ACC112 (cell line): ENCODE results near the gene CD300H.
A peak's percentile ranks its signal among the peaks of the same experiment; 100 is the strongest.
"Not testable (repeated sequence)": the region's sequence is repeated elsewhere in the genome, so short reads cannot be mapped to it uniquely, and the experiment has no call there.

ENCODE experiments used
- H2AFZ ChIP-seq: fragments of 200-600 bp; sonication (generic); one replicate; pipeline ENCODE4 v1.6.0; 2017; ENCODE audit warnings: antibody characterized with exemption, low read length; ENCODE audit not compliant: unreplicated experiment
- H3K27ac ChIP-seq: fragments of 200-600 bp; sonication (generic); 2 replicates; pipeline ENCODE4 v1.5.1; 2014; ENCODE audit warnings: low read depth, mild to moderate bottlenecking, antibody characterized with exemption, low read length, moderate library complexity
- H3K27me3 ChIP-seq: fragments of 200-600 bp; sonication (generic); 2 replicates; pipeline ENCODE4 v1.6.1; 2014; ENCODE audit warnings: mild to moderate bottlenecking, antibody characterized with exemption, low read length, moderate library complexity, mixed read lengths; ENCODE audit not compliant: insufficient read depth
- H3K36me3 ChIP-seq: fragments of 200-600 bp; sonication (generic); 2 replicates; pipeline ENCODE4 v1.6.1; 2016; ENCODE audit warnings: mild to moderate bottlenecking, antibody characterized with exemption, low read length, moderate library complexity, mixed read lengths; ENCODE audit not compliant: insufficient read depth
- H3K4me1 ChIP-seq: fragments of 200-600 bp; sonication (generic); one replicate; pipeline ENCODE4 v1.6.1; 2016; ENCODE audit warnings: low read length, mixed read lengths; ENCODE audit not compliant: insufficient read depth, unreplicated experiment, control insufficient read depth
- H3K4me3 ChIP-seq: fragments of 200-600 bp; sonication (generic); 2 replicates; pipeline ENCODE4 v1.5.1; 2014; ENCODE audit warnings: mild to moderate bottlenecking, low read depth, low read length
- H3K79me2 ChIP-seq: fragments of 200-600 bp; sonication (generic); one replicate; pipeline ENCODE4 v1.6.0; 2016; ENCODE audit warnings: low read length; ENCODE audit not compliant: control insufficient read depth, unreplicated experiment, insufficient read depth

The CD300H gene

DNA sequence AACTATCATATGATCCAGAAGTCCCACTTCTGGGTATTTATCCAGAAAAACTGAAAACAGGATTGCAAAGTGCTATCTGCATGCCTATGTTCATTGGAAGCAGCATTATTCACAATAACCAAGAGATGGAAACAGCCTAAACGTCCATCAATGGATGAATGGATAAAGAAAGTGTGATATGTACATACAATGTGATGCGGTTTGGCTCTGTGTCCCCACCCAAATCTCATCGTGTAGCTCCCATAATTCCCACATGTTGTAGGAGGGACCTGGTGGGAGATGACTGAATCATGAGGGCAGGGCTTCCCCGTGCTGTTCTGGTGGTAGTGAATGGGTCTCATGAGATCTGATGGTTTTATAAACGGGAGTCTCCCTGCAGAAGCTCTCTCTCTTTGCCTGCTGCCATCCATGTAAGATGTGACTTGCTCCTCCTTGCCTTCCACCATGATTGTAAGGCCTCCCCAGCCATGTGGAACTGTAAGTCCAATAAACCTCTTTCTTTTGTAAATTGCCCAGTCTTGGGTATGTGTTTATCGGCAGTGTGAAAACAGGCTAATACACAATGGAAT is 48.8 kb downstream of the CD300H start:
- H2AFZ ChIP-seq, H3K4me3 ChIP-seq, H3K79me2 ChIP-seq, H3K27ac ChIP-seq, H3K36me3 ChIP-seq, H3K27me3 ChIP-seq, H3K4me1 ChIP-seq: not testable (repeated sequence)

GRCh38 chr17:74516561-74517328 is 50.6 kb downstream of the CD300H start:
- H3K79me2 ChIP-seq: no peaks in the 10 kb centered on the region
- H3K4me3 ChIP-seq: no peak overlapping the region
- H3K4me1 ChIP-seq: peaks cover 3% of the 10 kb centered on the region
- H3K27me3 ChIP-seq: no peaks in the 10 kb centered on the region
- H3K27ac ChIP-seq: no peak overlapping the region
- H2AFZ ChIP-seq: no peak overlapping the region
- H3K36me3 ChIP-seq: no peaks in the 10 kb centered on the region

GRCh38 chr17:74515941-74516340 is 51.4 kb downstream of the CD300H start:
- no peaks in the 10 kb centered on the region for H3K79me2 ChIP-seq
- no peak overlapping the region for H3K4me3 ChIP-seq
- H3K36me3 ChIP-seq: no peaks in the 10 kb centered on the region
- H3K4me1 ChIP-seq: peaks cover 3% of the 10 kb centered on the region
- H3K27ac ChIP-seq: no peak overlapping the region
- no peak overlapping the region for H2AFZ ChIP-seq
- H3K27me3 ChIP-seq: no peaks in the 10 kb centered on the region

DNA sequence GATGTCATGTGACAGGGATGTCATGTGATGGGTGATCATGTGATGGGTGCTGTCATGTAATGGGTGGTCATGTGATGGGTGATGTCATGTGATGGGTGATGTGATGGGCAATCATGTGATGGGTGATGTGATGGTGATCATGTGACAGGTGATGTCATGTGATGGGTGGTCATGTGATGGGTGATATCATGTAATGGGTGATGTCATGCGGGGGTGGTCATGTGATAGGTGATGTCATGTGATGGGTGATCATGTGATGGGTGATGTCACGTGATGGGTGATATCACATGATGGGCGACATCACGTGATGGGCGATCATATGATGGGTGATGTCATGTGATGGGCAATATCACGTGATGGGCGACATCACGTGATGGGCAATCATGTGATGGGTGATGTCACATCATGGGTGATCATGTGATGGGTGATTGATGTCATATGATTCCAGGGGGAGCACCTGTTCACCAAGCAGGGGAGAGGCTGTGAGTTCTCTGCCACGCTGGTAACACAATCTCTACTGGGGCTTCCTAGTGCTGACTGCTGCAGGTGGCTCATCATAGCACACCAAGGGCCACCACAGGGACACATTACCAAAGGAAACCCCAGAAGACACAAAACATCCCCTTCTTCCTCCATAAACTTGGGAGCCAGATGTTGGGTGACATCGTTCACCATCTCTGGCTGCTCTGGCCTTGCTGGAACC is 52.5 kb downstream of the CD300H start:
- Histone ChIP-seq H3K27me3 (no peaks in the 10 kb centered on the region), H3K4me1 (peaks cover 3% of the 10 kb centered on the region), H2AFZ (no peak overlapping the region), H3K79me2 (no peaks in the 10 kb centered on the region), H3K36me3 (no peaks in the 10 kb centered on the region), H3K27ac (peak overlapping the region; percentile 44; the same call in 1 of the 2 replicates), H3K4me3 (no peak overlapping the region)

GRCh38 chr17:74513987-74514631 is 53.2 kb downstream of the CD300H start:
- H3K79me2 ChIP-seq: no peaks in the 10 kb centered on the region
- H3K36me3 ChIP-seq: no peaks in the 10 kb centered on the region
- H2AFZ ChIP-seq: no peak overlapping the region
- no peaks in the 10 kb centered on the region for H3K27me3 ChIP-seq
- peaks cover 3% of the 10 kb centered on the region for H3K4me1 ChIP-seq
- H3K4me3 ChIP-seq: no peak overlapping the region
- peak overlapping the region; percentile 44; the same call in 1 of the 2 replicates for H3K27ac ChIP-seq

DNA sequence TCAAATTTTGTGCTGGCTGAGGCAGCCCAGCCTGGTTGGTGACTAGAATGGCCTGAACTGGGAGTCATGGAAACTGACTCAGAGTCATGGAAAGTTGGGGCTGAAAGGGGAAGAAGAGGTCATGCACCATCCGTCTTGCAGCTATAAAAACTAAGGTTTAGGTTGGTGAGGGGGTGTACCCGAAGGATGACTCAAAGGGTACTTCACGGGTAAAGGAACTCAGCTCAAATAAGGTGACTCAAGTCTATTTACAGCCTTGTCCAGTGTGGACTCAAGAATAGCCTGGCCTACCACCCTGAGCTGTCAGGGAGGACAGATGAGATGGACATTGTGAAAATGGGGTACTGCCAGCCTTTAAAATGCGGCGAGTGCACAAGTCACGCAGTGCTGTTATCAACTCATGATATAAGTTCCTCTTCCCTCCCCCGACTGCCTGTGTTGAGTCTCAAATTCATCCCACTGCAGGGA is 54.7 kb downstream of the CD300H start:
- H3K36me3 ChIP-seq: no peaks in the 10 kb centered on the region
- no peak overlapping the region for H2AFZ ChIP-seq
- H3K27ac ChIP-seq: peak overlapping the region; percentile 70
- H3K27me3 ChIP-seq: no peaks in the 10 kb centered on the region
- peaks cover 3% of the 10 kb centered on the region for H3K4me1 ChIP-seq
- no peaks in the 10 kb centered on the region for H3K79me2 ChIP-seq
- no peak overlapping the region for H3K4me3 ChIP-seq

GRCh38 chr17:74512036-74512435 is 55.3 kb downstream of the CD300H start:
- Histone ChIP-seq H2AFZ (no peak overlapping the region), H3K4me3 (no peak overlapping the region), H3K27me3 (no peaks in the 10 kb centered on the region), H3K36me3 (no peaks in the 10 kb centered on the region), H3K27ac (peak overlapping the region; percentile 70), H3K79me2 (no peaks in the 10 kb centered on the region), H3K4me1 (peaks cover 3% of the 10 kb centered on the region)
